ENCODE measurements around the gene TRMT1. TPM values are rescaled to one million over a fixed set of nuclear protein-coding genes. Genes with fewer than 3 reads are reported as not detected.
A peak's percentile ranks its signal among the peaks of the same experiment; 100 is the strongest.

TRMT1 gene
- total RNA-seq, 1 donor from 2014 or later, result 35.0 TPM

- DNase-seq (ENCODE audit: low spot score), result no peak
Measured at GRCh38 chr19:13071444-13072187, 44.9 kb downstream of the TRMT1 start.

- DNase-seq (ENCODE audit: low spot score), result no peak
Measured at GRCh38 chr19:13070425-13071140, 46.0 kb downstream of the TRMT1 start.

GRCh38 chr19:13069415-13070359, 46.9 kb downstream of the TRMT1 start:
- no peak for DNase-seq (ENCODE audit: low spot score)

GRCh38 chr19:13068085-13068846, 48.3 kb downstream of the TRMT1 start:
- DNase-seq (ENCODE audit: low spot score), result no peak

GRCh38 chr19:13066933-13067807, 49.4 kb downstream of the TRMT1 start:
- DNase-seq (ENCODE audit: low spot score), result no peak

- DNase-seq (ENCODE audit: low spot score), result no peak
Measured at GRCh38 chr19:13066226-13066625, 50.3 kb downstream of the TRMT1 start.

GRCh38 chr19:13064092-13064489, 52.4 kb downstream of the TRMT1 start:
- DNase-seq (ENCODE audit: low spot score), result no peak

- no peak for DNase-seq (ENCODE audit: low spot score)
Measured at GRCh38 chr19:13063461-13064091, 53.0 kb downstream of the TRMT1 start.

- DNase-seq (ENCODE audit: low spot score), result no peak
Measured at GRCh38 chr19:13062317-13062716, 54.2 kb downstream of the TRMT1 start.

- DNase-seq (ENCODE audit: low spot score), result peak; percentile 85
Measured at GRCh38 chr19:13060964-13061927, 55.3 kb downstream of the TRMT1 start.

GRCh38 chr19:13060233-13060963, 56.1 kb downstream of the TRMT1 start:
- DNase-seq (ENCODE audit: low spot score), result no peak

GRCh38 chr19:13058951-13059660, 57.4 kb downstream of the TRMT1 start:
- DNase-seq (ENCODE audit: low spot score), result no peak

- DNase-seq (ENCODE audit: low spot score), result no peak
Measured at GRCh38 chr19:13057744-13058143, 58.8 kb downstream of the TRMT1 start.

GRCh38 chr19:13057147-13057572, 59.4 kb downstream of the TRMT1 start:
- no peak for DNase-seq (ENCODE audit: low spot score)

GRCh38 chr19:13056052-13056660, 60.4 kb downstream of the TRMT1 start:
- peak; percentile 65 for DNase-seq (ENCODE audit: low spot score)

- peak; percentile 57 for DNase-seq (ENCODE audit: low spot score)
Measured at GRCh38 chr19:13055213-13056051, 61.1 kb downstream of the TRMT1 start.

Data from mucosa of gallbladder (tissue), 1 donor.